IMR-90 (cell line): ENCODE data around the gene PIAS1. TPM values are rescaled to one million over a fixed set of nuclear protein-coding genes. Genes with fewer than 3 reads are reported as not detected.

ENCODE experiments used
- ATAC-seq: fragments of 200-7000 bp; cut with Tn5 transposase; 2 replicates; pipeline ENCODE4 v1.9.1; 2020; ENCODE audit warnings: low read depth, mild to moderate bottlenecking, moderate library complexity
- BruUV-seq: library from RNA; stranded (reverse); fragments of 400-500 nt; replicated peaks from 2 replicates; lab custom pipeline; 2021; lab: Mats Ljungman, UMichigan
- CTCF ChIA-PET: fragments of 300-600 bp; formaldehyde crosslinking; extraction: SDS; loops from one replicate; lab custom pipeline; 2021; ENCODE audit warnings: antibody characterized with exemption; lab: Yijun Ruan, JAX
- POLR2A ChIA-PET: fragments of 300-600 bp; sonication (Branson Sonifier 250); formaldehyde crosslinking; loops from one replicate; lab custom pipeline; 2022; ENCODE audit warnings: antibody characterized with exemption; ENCODE audit not compliant: unreplicated experiment; lab: Charles Lee
- DNase-seq: peaks from one replicate; pipeline ENCODE4 v3.0.0; 2013
- H2AFZ ChIP-seq: replicated peaks from 2 replicates; pipeline ENCODE3; 2013; ENCODE audit warnings: low read length, mild to moderate bottlenecking; ENCODE audit not compliant: poor library complexity
- H2AK5ac ChIP-seq: 2 replicates; pipeline ENCODE4 v1.6.1; 2013; ENCODE audit warnings: low read depth, low read length, inconsistent platforms
- H2AK9ac ChIP-seq: replicated peaks from 2 replicates; pipeline ENCODE3; 2013; ENCODE audit warnings: mild to moderate bottlenecking, low read depth, low read length, moderate library complexity; ENCODE audit not compliant: poor library complexity
- H2BK120ac ChIP-seq: 2 replicates; pipeline ENCODE4 v1.6.1; 2013; ENCODE audit warnings: low read depth, low read length, inconsistent platforms
- H2BK15ac ChIP-seq: 3 replicates; pipeline ENCODE4 v1.6.1; 2013; ENCODE audit warnings: low read depth, low read length, inconsistent platforms
- H2BK20ac ChIP-seq: 2 replicates; pipeline ENCODE4 v1.6.1; 2013; ENCODE audit warnings: low read depth, mild to moderate bottlenecking, inconsistent platforms, low read length, moderate library complexity
- H2BK5ac ChIP-seq: 2 replicates; pipeline ENCODE4 v1.6.1; 2013; ENCODE audit warnings: mild to moderate bottlenecking, low read depth, low read length, inconsistent platforms; ENCODE audit not compliant: poor library complexity, severe bottlenecking
- H3K14ac ChIP-seq: replicated peaks from 2 replicates; pipeline ENCODE4 v1.6.1; 2013; ENCODE audit warnings: low read depth, low read length, inconsistent platforms
- H3K18ac ChIP-seq: 2 replicates; pipeline ENCODE4 v1.6.1; 2013; ENCODE audit warnings: low read depth, low read length, control low read depth
- H3K23ac ChIP-seq: 2 replicates; pipeline ENCODE4 v1.6.1; 2013; ENCODE audit warnings: low read depth, low read length, inconsistent platforms
- H3K27ac ChIP-seq: 2 replicates; pipeline ENCODE4 v1.5.1; 2013; ENCODE audit warnings: mild to moderate bottlenecking, control low read depth, low read length; ENCODE audit not compliant: insufficient read depth
- H3K27me3 ChIP-seq: 2 replicates; pipeline ENCODE4 v1.6.1; 2013; ENCODE audit warnings: low read length; ENCODE audit not compliant: control insufficient read depth, insufficient read depth
- H3K36me3 ChIP-seq: 2 replicates; pipeline ENCODE4 v1.6.1; 2013; ENCODE audit warnings: low read length, mixed read lengths; ENCODE audit not compliant: control insufficient read depth, insufficient read depth
- H3K4ac ChIP-seq: 2 replicates; pipeline ENCODE4 v1.6.1; 2013; ENCODE audit warnings: low read depth, low read length, inconsistent platforms
- H3K4me1 ChIP-seq: 2 replicates; pipeline ENCODE4 v1.6.1; 2013; ENCODE audit warnings: low read length, mixed read lengths; ENCODE audit not compliant: control insufficient read depth, insufficient read depth
- H3K4me2 ChIP-seq: 2 replicates; pipeline ENCODE4 v1.6.1; 2013; ENCODE audit warnings: low read depth, mild to moderate bottlenecking, control low read depth, low read length, moderate library complexity
- H3K4me3 ChIP-seq: 2 replicates; pipeline ENCODE4 v1.5.1; 2013; ENCODE audit warnings: low read depth, mild to moderate bottlenecking, control low read depth, low read length, moderate library complexity; ENCODE audit not compliant: insufficient read depth
- H3K56ac ChIP-seq: 2 replicates; pipeline ENCODE4 v1.6.1; 2013; ENCODE audit warnings: low read length, inconsistent platforms; ENCODE audit not compliant: insufficient read depth; ENCODE audit errors: extremely low read depth
- H3K79me1 ChIP-seq, 2 experiments: 2 replicates each; pipeline ENCODE4 v1.6.1; 2013; ENCODE audit warnings: low read length in 2 of 2, inconsistent platforms in 1 of 2, low read depth in 1 of 2
- H3K9ac ChIP-seq: 2 replicates; pipeline ENCODE4 v1.6.1; 2013; ENCODE audit warnings: low read depth, low read length, control low read depth
- H3K9me1 ChIP-seq: 2 replicates; pipeline ENCODE4 v1.6.1; 2013; ENCODE audit warnings: low read length, inconsistent platforms; ENCODE audit not compliant: insufficient read depth
- H3K9me3 ChIP-seq: 2 replicates; pipeline ENCODE4 v1.6.1; 2013; ENCODE audit warnings: low read length; ENCODE audit not compliant: control insufficient read depth, insufficient read depth
- H4K20me1 ChIP-seq: 2 replicates; pipeline ENCODE4 v1.6.1; 2013; ENCODE audit warnings: low read length, inconsistent platforms; ENCODE audit not compliant: insufficient read depth
- H4K5ac ChIP-seq: 2 replicates; pipeline ENCODE4 v1.6.1; 2013; ENCODE audit warnings: mild to moderate bottlenecking, low read depth, low read length, control low read depth
- H4K8ac ChIP-seq, 2 experiments: 2 replicates each; pipeline ENCODE4 v1.6.1; 2013; ENCODE audit warnings: low read depth in 2 of 2, low read length in 2 of 2, control low read depth in 1 of 2, inconsistent platforms in 1 of 2
- H4K91ac ChIP-seq: 2 replicates; pipeline ENCODE4 v1.6.1; 2013; ENCODE audit warnings: low read depth, low read length, inconsistent platforms; ENCODE audit not compliant: insufficient read depth
- BHLHE40 ChIP-seq: fragments of 150-350 bp; IDR thresholded peaks from 2 replicates; pipeline ENCODE4 v1.6.1; 2016; ENCODE audit warnings: mild to moderate bottlenecking, low read depth, low read length
- MAFK ChIP-seq: IDR thresholded peaks from 2 replicates; pipeline ENCODE4 v1.6.1; 2012; ENCODE audit warnings: low read depth, low read length, improper control_type of control experiment
- RCOR1 ChIP-seq: IDR thresholded peaks from 2 replicates; pipeline ENCODE4 v1.6.1; 2012; ENCODE audit warnings: mild to moderate bottlenecking, low read length, improper control_type of control experiment; ENCODE audit not compliant: insufficient replicate concordance
- WGBS, 2 experiments: methylation state at CpG; one replicate each; pipeline versions ENCODE4 v1.1.5 to v1.1.7; 2013; ENCODE audit warnings: missing lambda C conversion rate in 2 of 2; ENCODE audit not compliant: insufficient read length in 1 of 2; ENCODE audit errors: extremely low coverage in 2 of 2; 5-methylcytosine and 5-hydroxymethylcytosine counted together
- dilution Hi-C: fragments of 300-500 bp; cut with HindIII; formaldehyde crosslinking; loops from one replicate; pipeline ENCODE4 v1.14.3; 2018; ENCODE audit warnings: low sequenced_read_pairs; ENCODE audit not compliant: unreplicated experiment
- in situ Hi-C: fragments of 300-500 bp; cut with MboI; formaldehyde crosslinking; loops from 3 replicates; pipeline ENCODE4 v1.14.3; 2019; ENCODE audit warnings: low sequenced_read_pairs, inconsistent platforms, mixed read lengths
- intact Hi-C: fragments of 100-400 bp; cut with micrococcal nuclease; formaldehyde crosslinking; loops from 2 replicates; pipeline ENCODE4 v1.10.0; 2022
- polyA plus RNA-seq, 3 experiments: library from polyadenylated mRNA; depleted of rRNA; stranded (reverse); fragments of >200 nt; gene quantifications; 2 replicates each; pipeline ENCODE4 v1.2.3, GENCODE V29; 2012; ENCODE audit warnings: low replicate concordance in 1 of 3
- total RNA-seq: library from RNA; depleted of rRNA; stranded (reverse); fragments of >200 nt; gene quantifications from 2 replicates; pipeline ENCODE4 v1.2.3, GENCODE V29; 2012

PIAS1 gene
- total and polyA plus RNA-seq, 2 of the 4 experiments (the other 2 are of a cell fraction): 20.0 to 63.6 TPM

- Histone ChIP-seq H3K9me1 (no peaks in the 10 kb centered on the region; the same call in 1 of the 2 replicates), H3K14ac (no peak overlapping the region), H3K23ac (no peak overlapping the region), H4K8ac (no peak overlapping the region), H2AK5ac (no peak overlapping the region), H3K27me3 (no peaks in the 10 kb centered on the region), H3K4me3 (no peak overlapping the region), H3K79me1 (peaks cover 0 to 29% of the 10 kb centered on the region in 2 experiments; a peak in 3 of 4 replicates), H3K36me3 (peaks cover 6% of the 10 kb centered on the region), H2BK20ac (no peak overlapping the region), H2BK5ac (no peak overlapping the region), H4K20me1 (peaks cover 3% of the 10 kb centered on the region; the same call in 1 of the 2 replicates), H2BK120ac (no peak overlapping the region), H4K5ac (no peak overlapping the region), H2AFZ (no peak overlapping the region), H2AK9ac (no peak overlapping the region), H3K4me1 (peaks cover 4% of the 10 kb centered on the region; the same call in 1 of the 2 replicates), H2BK15ac (no peak overlapping the region), H3K56ac (no peak overlapping the region), H3K4me2 (no peak overlapping the region), H3K18ac (no peak overlapping the region), H4K91ac (no peak overlapping the region), H3K9ac (no peak overlapping the region), H3K4ac (no peak overlapping the region), H3K27ac (no peak overlapping the region), H3K9me3 (no peaks in the 10 kb centered on the region)
- intact Hi-C loops: no loop called here
- POLR2A ChIA-PET: no interaction called here
- dilution Hi-C loops: no loop called here
- CTCF ChIA-PET: no interaction called here
- TF ChIP-seq MAFK: no peak
- TF ChIP-seq RCOR1: no peak
- no peak for TF ChIP-seq BHLHE40
- DNase-seq (no peak), ATAC-seq (no peak)
- WGBS, 2 experiments: no CpG with 5 or more reads among the region's 1 CpG
- in situ Hi-C loops: no loop called here
- no TSS peak for BruUV-seq
Measured at GRCh38 chr15:68148039-68148438, 93.9 kb downstream of the PIAS1 start.
